Heart left ventricle (tissue), 13 donors: ENCODE results near the gene PRKAG3.

Experiments used
- CTCF ChIP-seq, 12 donors: fragments of 200-600 bp; sonication (generic) in 4 of 12; IDR thresholded peaks; one replicate each; pipeline versions ENCODE4 v1.5.0 to v1.8.0; 2018 to 2022; ENCODE audit warnings: antibody characterized with exemption in 12 of 12, mild to moderate bottlenecking in 5 of 12
- POLR2A ChIP-seq, 2 donors: fragments of 450-650 bp; IDR thresholded peaks; one replicate each; pipeline ENCODE4 v1.6.1; 2017; ENCODE audit warnings: antibody characterized with exemption in 2 of 2, mild to moderate bottlenecking in 2 of 2, moderate library complexity in 2 of 2
- donor health status: ischemic (EF 13 %, LVEDD 7.1; RV severe dilation, severe dysfunction).
- donor health status: DM: no; HTN: yes; CAD: no.
- donor health status: DM: no; HTN: no; CAD: no.
- donor health status: ischemic (EF 25% LVEDD 6.9; RV normal size, moderate dysfunction).
- donor health status: ischemic (EF 25% LVEDD 5.7; RV mildly dilated, moderate dysfunction).
- donor health status: ischemic (EF 35%, LVEDD 5.7; RV mildly dilated, moderate dysfunction).
- donor health status: nonischemic (EF 11% LVEDD 7.7; RV severe dilation, severe dysfunction).
- donor health status: DM: yes; HTN: yes; CAD: no.
- donor health status: PGD.
- donor health status: ischemic (EF 29% LVEDD 5.4; RV normal size, mild dysfunction).
- donor health status: nonischemic (EF 23%, LVEDD 6.1; RV moderate dilation, normal function).

- TF ChIP-seq POLR2A (IDR thresholded peaks at IDR 0.05) = no peak
- TF ChIP-seq CTCF (IDR thresholded peaks at IDR 0.05) = no peak
These were observed 18.1 kb upstream of the PRKAG3 start for GRCh38 chr2:218849721-218850120.
